NCI-H2196 (cell line): ENCODE measurements around the gene DDX51.

Experiments used
- DNase-seq: peaks from one replicate; lab custom pipeline; 2025; ENCODE audit not compliant: unreplicated experiment; lab: John Stamatoyannopoulos, UW

The DDX51 gene

DNA sequence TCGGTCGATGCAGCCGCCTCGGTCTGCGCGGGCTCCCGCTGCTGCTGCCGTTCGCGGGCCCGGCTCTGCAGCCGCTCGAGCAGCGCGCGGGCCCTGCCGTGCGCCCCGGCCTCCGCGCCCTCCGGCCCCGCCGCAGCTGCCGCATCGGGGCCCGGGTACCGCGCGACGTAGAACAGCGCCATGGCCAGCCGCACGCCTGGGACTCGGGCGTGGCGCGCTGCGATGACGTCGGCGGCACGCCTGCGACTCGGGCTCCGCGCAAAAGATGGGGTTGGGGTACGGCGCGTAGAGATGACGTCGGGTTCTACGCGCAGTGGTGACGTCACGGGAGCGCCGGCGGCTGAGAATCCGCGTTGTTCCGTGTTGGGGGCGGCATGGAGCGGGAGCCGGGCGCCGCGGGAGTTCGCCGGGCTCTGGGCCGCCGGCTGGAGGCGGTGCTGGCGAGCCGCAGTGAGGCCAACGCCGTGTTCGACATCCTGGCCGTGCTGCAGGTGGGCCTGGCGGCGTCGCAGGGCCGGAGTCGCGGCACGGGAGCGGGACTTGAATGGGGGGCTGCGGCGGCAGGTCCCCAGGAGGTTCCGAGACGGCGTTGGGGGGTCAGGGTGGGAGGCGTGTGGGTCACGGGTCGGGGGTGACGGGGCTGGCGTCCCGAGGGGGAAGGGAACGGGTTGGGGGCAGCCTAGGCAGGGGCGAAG is at the start of gene DDX51, which contains the start of gene NOC4L:
DDX51 (minus strand) TSS at position 205 of the 695 bp plus-strand sequence; CDS start at position 182, 23 bp downstream.
NOC4L (plus strand) TSS at position 343 of the 695 bp plus-strand sequence; CDS start at position 375, 32 bp downstream.
- peak; percentile 94 for DNase-seq

DNA sequence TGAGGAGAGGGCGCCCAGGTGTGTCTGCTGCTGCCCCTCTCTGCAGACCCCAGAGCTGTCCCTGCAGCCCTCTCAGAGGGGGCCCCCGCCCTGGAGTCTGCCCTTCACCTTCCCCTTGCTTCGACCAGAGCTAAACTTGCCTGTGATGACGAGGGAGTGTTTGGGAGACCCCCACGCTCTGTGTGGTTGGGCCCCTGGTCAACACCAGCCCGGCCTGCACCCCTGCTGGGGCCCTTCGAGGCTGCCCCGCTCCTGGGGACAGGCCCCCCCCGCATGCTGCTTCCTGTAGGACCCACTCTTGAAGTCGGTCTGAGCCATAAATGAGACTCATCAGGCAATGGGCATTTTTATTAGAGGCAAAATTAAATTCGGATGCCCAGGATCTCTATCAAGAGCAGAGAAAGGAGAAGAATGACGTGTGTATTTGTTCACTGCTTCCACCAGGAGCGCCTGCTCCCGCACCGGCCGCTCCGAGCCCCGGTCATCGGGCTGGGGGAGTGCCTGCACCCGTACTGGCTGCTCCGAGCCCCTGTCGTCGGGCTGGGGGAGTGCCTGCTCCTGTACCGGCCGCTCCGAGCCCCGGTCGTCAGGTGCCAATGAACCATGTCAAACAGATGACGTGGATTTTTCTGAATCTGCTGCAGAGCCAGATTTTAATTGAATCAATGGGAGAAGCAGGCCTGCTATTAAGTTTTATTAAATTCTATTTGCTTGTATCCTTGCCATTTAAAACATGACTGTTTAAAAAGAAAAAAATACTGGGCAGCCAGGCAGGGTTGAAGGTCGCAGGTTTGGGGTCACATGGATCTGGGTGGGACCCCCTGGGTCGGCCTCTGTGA is 47.8 kb upstream of the DDX51 start:
- no peak for DNase-seq

DNA sequence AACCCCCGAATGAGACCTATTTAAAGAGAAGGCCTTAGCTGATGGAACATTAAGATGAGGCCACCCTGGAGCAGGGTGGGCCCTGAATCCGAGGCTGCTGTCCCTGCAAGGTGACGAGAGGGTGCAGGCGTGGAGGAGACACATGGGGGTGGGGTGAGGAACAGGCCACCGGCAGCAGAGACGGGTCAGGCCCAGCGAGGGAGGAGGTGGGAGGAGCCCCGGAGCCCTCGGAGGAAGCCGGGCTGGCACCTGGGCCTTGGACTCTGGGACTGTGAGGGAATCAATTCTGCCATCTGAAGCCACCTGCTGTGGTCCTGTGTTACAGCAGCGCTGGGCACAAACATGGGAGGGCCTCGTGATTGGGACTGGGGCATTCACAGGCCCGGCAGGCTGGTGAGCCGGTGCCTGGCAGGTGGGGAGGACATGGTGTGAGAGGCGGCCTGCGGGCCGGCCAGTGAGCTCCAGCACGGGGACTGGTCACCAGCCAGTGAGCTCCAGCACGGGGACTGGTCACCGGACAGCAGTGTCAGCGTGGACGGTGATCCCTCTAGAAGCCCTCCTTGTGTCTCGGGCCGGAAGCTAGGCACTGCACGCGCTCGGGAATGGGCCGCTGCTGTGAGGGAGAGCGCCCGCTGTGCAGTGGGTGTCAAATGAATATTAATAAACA is 46.8 kb upstream of the DDX51 start:
- no peak for DNase-seq

- DNase-seq = peak; percentile 57
Observed at GRCh38 chr12:132190012-132190755, 46.1 kb upstream of the DDX51 start.

DNA sequence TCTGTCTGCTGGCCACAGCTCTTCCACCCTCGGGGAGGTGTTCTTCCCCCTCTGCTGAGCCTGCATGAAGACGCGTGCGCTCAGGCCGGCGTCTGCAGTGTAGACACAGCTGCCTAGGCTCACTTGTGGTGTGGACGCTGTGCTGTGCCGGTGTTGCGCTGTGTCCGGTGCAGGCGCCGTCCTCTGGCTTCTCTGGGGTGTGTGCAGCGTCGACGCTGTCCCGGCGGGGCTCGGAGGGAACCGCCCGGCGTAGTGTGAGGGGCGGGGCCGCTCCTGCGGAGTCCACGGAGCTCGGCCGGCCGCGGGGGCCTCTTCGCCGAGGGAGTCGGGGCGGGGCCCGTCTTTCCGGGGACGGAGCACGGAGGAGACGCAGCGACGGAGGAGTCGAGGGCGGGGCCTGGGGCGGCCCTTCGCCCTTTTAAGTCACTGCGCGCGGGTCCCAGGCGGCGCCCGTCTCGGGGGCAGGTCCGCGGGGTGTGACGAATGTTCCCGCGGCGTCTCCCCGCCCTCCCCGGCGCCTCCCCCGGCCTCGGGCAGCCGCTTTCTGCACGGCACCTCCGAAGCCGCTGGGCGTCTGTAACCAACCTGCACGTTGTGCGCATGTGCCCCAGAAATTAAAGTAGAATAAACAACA is 45.4 kb upstream of the DDX51 start:
- DNase-seq = peak; percentile 91

DNA sequence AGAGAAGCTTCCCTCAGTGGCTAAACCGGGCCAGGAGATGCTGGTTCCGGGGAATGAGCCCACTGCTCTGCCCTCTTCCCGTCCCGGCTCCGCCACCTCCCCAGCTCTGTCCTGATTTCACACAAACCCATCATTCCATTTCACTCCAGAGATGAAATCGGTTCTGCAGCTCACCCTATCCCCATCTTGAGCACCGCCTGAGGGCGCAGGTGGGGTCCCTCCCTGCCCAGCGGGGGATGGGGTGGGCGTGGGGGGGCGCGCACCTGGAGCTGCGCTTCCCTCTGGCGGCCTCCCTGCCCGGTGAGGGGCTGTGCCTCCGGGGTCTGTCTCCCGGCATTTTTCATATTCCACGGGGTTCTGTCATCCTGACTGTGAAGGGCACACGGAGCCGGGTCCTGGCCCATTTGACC is 44.8 kb upstream of the DDX51 start:
- DNase-seq = no peak

DNA sequence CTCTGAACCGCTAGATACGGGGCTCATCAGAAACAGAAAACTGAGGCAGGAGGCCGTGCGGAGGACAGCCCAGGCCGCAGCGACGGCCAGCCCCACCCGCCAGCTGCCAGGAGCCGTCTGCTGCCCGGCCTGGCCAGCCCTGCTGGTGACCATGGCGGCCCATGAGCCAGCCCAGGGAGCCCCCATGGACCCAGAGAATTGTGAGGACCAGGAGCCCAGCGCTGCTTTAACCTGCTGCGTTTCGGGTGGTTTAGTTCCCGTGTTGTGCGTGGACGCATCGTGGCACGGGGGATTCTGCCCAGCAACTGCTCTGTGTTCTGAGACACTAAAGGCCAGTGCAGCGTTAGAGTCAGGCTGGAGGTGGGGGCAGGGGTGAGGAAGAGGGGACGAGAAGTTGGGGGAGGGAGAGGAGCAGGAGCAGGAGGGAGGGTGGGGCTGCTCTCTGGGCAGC is 44.4 kb upstream of the DDX51 start:
- no peak for DNase-seq

DNA sequence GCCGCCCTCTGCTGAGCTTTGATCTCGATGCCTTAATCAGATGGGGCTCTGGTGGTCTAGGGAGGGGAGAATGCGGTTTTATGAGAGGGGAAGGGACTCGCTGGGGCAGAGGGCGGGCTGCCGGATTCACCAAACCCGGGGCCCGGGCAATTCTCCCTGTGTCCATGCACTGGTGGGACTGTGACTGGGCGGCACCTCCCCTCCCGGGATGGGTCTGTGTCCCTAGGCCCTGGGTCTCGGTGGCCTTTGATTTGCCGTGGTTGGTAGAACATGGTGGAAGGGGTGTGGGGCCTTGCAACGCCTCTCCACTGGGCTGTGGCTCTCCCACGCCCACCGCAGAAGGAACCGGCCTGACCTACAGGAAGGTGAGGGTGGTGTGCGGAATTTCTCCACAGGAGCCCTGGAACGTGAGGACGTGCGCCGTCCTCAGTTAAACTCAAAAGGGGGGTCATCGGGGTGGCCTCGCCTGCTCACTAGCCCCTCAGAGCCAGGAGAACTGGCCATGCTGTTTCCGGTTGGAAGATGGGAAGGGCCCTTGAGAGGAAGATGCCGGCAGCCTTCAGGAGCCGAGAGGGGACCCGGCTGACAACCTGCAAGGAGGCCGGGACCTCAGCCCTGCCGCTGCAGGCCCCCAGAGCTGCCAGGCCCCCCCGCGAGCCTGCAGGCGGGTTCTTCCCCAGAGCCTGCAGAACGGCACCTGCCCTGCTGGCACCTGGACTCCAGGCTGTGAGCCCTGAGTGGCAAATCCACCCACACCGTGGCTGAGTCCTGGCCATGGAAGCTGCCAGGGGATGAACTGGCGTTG is 43.7 kb upstream of the DDX51 start:
- no peak for DNase-seq

GRCh38 chr12:132186857-132187620 is 42.9 kb upstream of the DDX51 start:
- no peak for DNase-seq

GRCh38 chr12:132186208-132186856 is 42.2 kb upstream of the DDX51 start:
- no peak for DNase-seq

DNA sequence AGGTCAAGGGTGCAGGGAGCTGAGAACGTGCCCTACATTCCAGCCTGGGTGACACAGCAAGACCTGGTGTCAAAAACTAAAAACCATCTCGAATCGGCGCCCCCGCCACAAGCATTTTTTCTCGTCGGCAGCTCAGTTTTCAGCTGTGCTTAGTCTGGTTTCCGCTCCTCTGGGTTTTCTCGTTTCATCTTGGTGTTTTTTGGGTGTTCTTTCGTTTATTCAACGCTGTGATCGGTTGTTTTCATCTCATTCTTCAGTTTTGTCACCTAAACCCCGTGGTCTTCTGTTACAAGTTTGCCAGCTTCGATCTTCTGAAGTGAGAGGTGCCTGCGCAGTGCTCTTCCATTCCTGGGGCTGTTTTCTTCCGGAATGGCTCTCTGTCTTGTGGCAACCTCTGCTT is 41.6 kb upstream of the DDX51 start:
- no peak for DNase-seq

DNA sequence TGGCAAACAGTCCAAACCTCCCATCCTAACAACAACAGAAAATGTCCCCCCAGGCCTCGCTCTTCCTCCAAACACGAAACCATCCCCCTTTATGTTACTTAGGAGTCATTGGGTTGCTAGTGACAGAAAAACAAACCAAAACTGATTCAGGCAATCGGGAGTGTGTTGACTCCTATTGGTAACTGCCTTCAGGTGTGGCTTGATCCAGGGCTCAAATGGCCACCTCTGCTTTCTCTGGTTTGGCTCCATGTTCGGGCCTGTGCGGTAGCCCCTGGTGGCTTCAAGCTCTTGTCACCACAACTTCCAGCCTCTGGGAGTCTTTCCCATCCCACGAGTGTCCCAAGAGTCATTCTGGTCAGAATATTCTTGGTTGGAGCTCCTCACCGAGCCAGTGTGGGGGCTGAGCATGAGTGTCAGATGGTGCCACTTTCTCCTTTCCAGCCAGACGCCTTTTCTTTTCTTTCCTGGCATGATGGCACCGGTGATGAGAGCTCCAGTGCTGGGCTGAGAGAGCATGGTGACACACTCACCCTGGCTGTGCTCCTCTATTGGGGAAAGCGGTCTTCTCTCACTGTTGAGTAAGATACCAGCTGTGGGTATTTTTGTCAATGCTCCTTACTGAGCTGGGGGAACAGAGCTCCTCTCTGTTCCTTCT is 38.7 kb upstream of the DDX51 start:
- DNase-seq = no peak

DNA sequence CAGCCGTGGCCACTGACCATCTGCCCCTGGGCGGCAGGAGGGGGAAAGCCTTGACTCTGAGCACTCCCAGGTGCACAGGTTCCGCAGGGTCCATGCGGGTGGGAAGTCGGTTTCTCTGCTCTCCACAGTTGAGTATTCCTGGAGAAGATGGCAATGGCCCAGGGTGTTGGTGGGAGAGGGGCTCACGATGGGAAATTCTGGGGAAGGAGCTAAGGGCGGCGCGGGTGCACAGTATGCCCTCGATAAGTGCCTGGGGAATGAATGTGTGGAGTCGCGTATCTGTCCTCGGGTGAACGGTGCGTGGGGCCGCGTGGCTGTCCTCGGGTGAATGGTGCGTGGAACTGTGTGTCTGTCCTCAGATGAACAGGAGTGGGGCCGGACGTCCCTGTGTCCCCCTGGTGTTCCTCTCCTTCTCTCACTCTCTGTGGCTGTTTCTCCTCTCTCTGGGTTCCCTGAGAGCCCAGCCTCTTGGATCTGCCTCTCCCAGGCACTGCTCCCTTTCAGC is 38.1 kb upstream of the DDX51 start:
- DNase-seq = no peak

- no peak for DNase-seq
Observed at GRCh38 chr12:132181570-132182200, 37.6 kb upstream of the DDX51 start.

- no peak for DNase-seq
Observed at GRCh38 chr12:132180648-132181546, 36.8 kb upstream of the DDX51 start.
